ENCODE results near the gene C20orf173. TPM values are rescaled to one million over a fixed set of nuclear protein-coding genes. Genes with fewer than 3 reads are reported as not detected.
"Not testable (repeated sequence)": the region's sequence is repeated elsewhere in the genome, so short reads cannot be mapped to it uniquely, and the experiment has no call there.

C20orf173 gene
- total and polyA plus RNA-seq, 8 donors = not detected

- H3K4me3 ChIP-seq = no peak overlapping the region
- H3K36me3 ChIP-seq = peaks cover 0 to 99% of the 10 kb centered on the region in 2 donors
- H3K4me1 ChIP-seq = no peaks in the 10 kb centered on the region
- DNase-seq (no peak), ATAC-seq (no peak)
- H3K27me3 ChIP-seq = no peaks in the 10 kb centered on the region
- H3K27ac ChIP-seq = no peak overlapping the region
- H3K9me3 ChIP-seq = no peaks in the 10 kb centered on the region
- intact Hi-C loops (cut with DNase I) = no loop called here
- TF ChIP-seq, protein P1, sequence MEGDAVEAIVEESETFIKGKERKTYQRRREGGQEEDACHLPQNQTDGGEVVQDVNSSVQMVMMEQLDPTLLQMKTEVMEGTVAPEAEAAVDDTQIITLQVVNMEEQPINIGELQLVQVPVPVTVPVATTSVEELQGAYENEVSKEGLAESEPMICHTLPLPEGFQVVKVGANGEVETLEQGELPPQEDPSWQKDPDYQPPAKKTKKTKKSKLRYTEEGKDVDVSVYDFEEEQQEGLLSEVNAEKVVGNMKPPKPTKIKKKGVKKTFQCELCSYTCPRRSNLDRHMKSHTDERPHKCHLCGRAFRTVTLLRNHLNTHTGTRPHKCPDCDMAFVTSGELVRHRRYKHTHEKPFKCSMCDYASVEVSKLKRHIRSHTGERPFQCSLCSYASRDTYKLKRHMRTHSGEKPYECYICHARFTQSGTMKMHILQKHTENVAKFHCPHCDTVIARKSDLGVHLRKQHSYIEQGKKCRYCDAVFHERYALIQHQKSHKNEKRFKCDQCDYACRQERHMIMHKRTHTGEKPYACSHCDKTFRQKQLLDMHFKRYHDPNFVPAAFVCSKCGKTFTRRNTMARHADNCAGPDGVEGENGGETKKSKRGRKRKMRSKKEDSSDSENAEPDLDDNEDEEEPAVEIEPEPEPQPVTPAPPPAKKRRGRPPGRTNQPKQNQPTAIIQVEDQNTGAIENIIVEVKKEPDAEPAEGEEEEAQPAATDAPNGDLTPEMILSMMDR (IDR thresholded peaks at IDR 0.05) = no peak
Observed at GRCh38 chr20:35552914-35553313, 23.5 kb upstream of the C20orf173 start.

DNA sequence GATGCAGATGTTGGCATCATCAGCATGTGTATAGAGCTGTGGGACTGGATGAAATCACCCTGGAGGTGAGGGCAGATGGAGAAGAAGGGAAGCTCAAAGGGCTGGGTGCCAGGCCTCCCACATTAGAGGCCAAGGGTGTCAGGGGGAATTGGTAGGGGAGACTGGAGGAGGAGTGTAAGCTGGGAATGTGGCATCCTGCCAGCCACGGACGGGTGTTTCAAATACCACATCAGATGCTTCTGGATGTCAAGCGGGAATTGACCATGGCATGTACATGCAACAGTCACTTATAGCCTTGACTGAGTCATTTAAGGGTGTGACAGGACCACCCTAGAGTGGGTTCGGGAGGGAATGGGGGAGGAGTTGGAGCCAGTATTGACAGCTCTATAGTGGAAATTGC, 22.1 kb upstream of the C20orf173 start:
- Histone ChIP-seq H3K4me1 (no peaks in the 10 kb centered on the region), H3K27ac (no peak overlapping the region), H3K4me3 (no peak overlapping the region), H3K9me3 (no peaks in the 10 kb centered on the region), H3K27me3 (no peaks in the 10 kb centered on the region), H3K36me3 (peaks cover 0 to 99% of the 10 kb centered on the region in 2 donors)
- DNase-seq (peak in 2 of 4 donors; percentile 43 to 58), ATAC-seq (no peak)
- TF ChIP-seq, protein P1 (IDR thresholded peaks at IDR 0.05) = no peak
- intact Hi-C loops (cut with DNase I) = no loop called here

- Histone ChIP-seq H3K4me3 (no peak overlapping the region), H3K4me1 (peaks cover 5 to 7% of the 10 kb centered on the region in 2 donors), H3K27me3 (no peaks in the 10 kb centered on the region), H3K9me3 (no peaks in the 10 kb centered on the region), H3K27ac (no peak overlapping the region), H3K36me3 (peaks cover 0 to 83% of the 10 kb centered on the region in 2 donors)
- intact Hi-C loops (cut with DNase I) = no loop called here
- ATAC-seq (no peak), DNase-seq (no peak)
- TF ChIP-seq, protein P1 (IDR thresholded peaks at IDR 0.05) = no peak
Observed at GRCh38 chr20:35547329-35547728, 17.9 kb upstream of the C20orf173 start.

GRCh38 chr20:35546127-35546526, 16.7 kb upstream of the C20orf173 start:
- H3K36me3 ChIP-seq = peaks cover 0 to 71% of the 10 kb centered on the region in 2 donors
- DNase-seq = no peak
- intact Hi-C loops (cut with DNase I) = no loop called here

DNA sequence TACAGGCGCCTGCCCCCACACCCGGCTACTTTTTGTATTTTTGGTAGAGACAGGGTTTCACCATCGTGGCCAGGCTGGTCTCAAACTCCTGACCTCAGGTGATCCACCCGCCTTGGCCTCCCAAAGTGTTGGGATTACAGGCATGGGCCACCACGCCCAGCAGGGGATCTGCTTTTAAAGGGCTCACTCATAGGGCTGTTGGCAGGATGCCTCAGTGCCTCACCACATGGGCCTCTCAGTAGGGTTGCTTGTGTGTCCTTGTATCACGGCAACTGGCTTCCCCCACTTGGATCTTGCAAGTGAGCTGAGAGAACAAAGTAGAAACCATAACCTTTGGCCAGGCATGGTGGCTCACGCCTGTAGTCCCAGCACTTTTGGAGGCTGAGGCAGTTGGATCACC, 15.5 kb upstream of the C20orf173 start:
- H3K9me3 ChIP-seq; H3K4me3 ChIP-seq; H3K27me3 ChIP-seq; H3K27ac ChIP-seq; DNase-seq; intact Hi-C loops (cut with DNase I); ATAC-seq: not testable (repeated sequence)
- peaks cover 12 to 16% of the 10 kb centered on the region in 2 donors for H3K4me1 ChIP-seq
- peaks cover 0 to 59% of the 10 kb centered on the region in 2 donors for H3K36me3 ChIP-seq

More at GRCh38 chr20:35546127-35546526, 16.7 kb upstream of the C20orf173 start:
- no peak overlapping the region for H3K4me3 ChIP-seq
- no peaks in the 10 kb centered on the region for H3K9me3 ChIP-seq
- no peak for ATAC-seq
- TF ChIP-seq, protein P1 (IDR thresholded peaks at IDR 0.05) = no peak
- H3K27me3 ChIP-seq = no peaks in the 10 kb centered on the region
- peaks cover 10 to 14% of the 10 kb centered on the region in 2 donors for H3K4me1 ChIP-seq
- H3K27ac ChIP-seq = no peak overlapping the region

- H3K36me3 ChIP-seq = peaks cover 0 to 54% of the 10 kb centered on the region in 2 donors
- H3K9me3 ChIP-seq = no peaks in the 10 kb centered on the region
- no peak overlapping the region for H3K27ac ChIP-seq
- no peaks in the 10 kb centered on the region for H3K27me3 ChIP-seq
- TF ChIP-seq, protein P1 (IDR thresholded peaks at IDR 0.05) = no peak
- H3K4me3 ChIP-seq = no peak overlapping the region
- no peak for DNase-seq
- intact Hi-C loops (cut with DNase I) = no loop called here
- ATAC-seq = no peak
- H3K4me1 ChIP-seq = peaks cover 12 to 16% of the 10 kb centered on the region in 2 donors
Observed at GRCh38 chr20:35544436-35544835, 15.0 kb upstream of the C20orf173 start.
